GM23338 (cell line): ENCODE results near the gene CLCN1.
A peak's percentile ranks its signal among the peaks of the same experiment; 100 is the strongest.

Experiments used
- CREB1 ChIP-seq: fragments of 250-450 bp; sonication (Bioruptor Pico); IDR thresholded peaks from 2 replicates; pipeline ENCODE4 v1.5.0; 2020; ENCODE audit warnings: low read depth, mild to moderate bottlenecking, moderate library complexity
- CTCF ChIP-seq, 2 experiments: fragments of 200-600 bp in 1 of 2; sonication (generic) in 1 of 2; conservative IDR thresholded peaks; 2 replicates each; pipeline versions ENCODE4 v1.5.1 to v1.6.1; 2016 to 2017; ENCODE audit warnings: antibody characterized with exemption in 2 of 2, low read depth in 2 of 2, mild to moderate bottlenecking in 2 of 2, moderate library complexity in 1 of 2
- ETS1 ChIP-seq: IDR thresholded peaks from 2 replicates; pipeline ENCODE4 v1.6.1; 2016; ENCODE audit warnings: antibody characterized with exemption
- EZH2 ChIP-seq: fragments of 200-600 bp; sonication (generic); IDR thresholded peaks from one replicate; pipeline ENCODE4 v1.8.0; 2017; ENCODE audit warnings: antibody characterized with exemption, mild to moderate bottlenecking, low read depth; ENCODE audit not compliant: unreplicated experiment
- EZH2phosphoT487 ChIP-seq: fragments of 200-600 bp; sonication (generic); IDR thresholded peaks from one replicate; pipeline ENCODE4 v1.8.1; 2018; ENCODE audit warnings: antibody characterized with exemption; ENCODE audit not compliant: unreplicated experiment
- JUNB ChIP-seq: IDR thresholded peaks from one replicate; pipeline ENCODE4 v1.6.1; 2016; ENCODE audit warnings: antibody characterized with exemption; ENCODE audit not compliant: unreplicated experiment
- NANOG ChIP-seq: IDR thresholded peaks from 2 replicates; pipeline ENCODE4 v1.6.1; 2016; ENCODE audit warnings: antibody characterized with exemption, borderline replicate concordance
- POLR2AphosphoS5 ChIP-seq: IDR thresholded peaks from 2 replicates; pipeline ENCODE4 v1.6.1; 2016; ENCODE audit warnings: antibody characterized with exemption, low read depth
- REST ChIP-seq: IDR thresholded peaks from one replicate; pipeline ENCODE4 v1.6.1; 2018; ENCODE audit warnings: antibody characterized with exemption; ENCODE audit not compliant: unreplicated experiment
- STAT1 ChIP-seq: IDR thresholded peaks from one replicate; pipeline ENCODE4 v1.6.1; 2016; ENCODE audit warnings: antibody characterized with exemption; ENCODE audit not compliant: unreplicated experiment
- ZNF114 ChIP-seq: fragments of 250-450 bp; sonication (Bioruptor Pico); IDR thresholded peaks from 2 replicates; pipeline ENCODE4 v1.5.0; 2020; ENCODE audit warnings: mild to moderate bottlenecking, moderate library complexity
- ZNF331 ChIP-seq: fragments of 250-450 bp; sonication (Bioruptor Pico); IDR thresholded peaks from 2 replicates; pipeline ENCODE4 v1.5.0; 2020; ENCODE audit warnings: low read depth, mild to moderate bottlenecking, moderate library complexity
- ZNF462 ChIP-seq: fragments of 250-450 bp; sonication (Bioruptor Pico); IDR thresholded peaks from 2 replicates; pipeline ENCODE4 v1.5.0; 2020; ENCODE audit warnings: mild to moderate bottlenecking, moderate library complexity

GRCh38 chr7:143380646-143381426 is 64.9 kb downstream of the CLCN1 start, which contains the start of gene ZYX:
- no peak for TF ChIP-seq CTCF (conservative IDR thresholded peaks at IDR 0.05; ENCODE audit: low read depth in 2 of 2)
- no peak for TF ChIP-seq STAT1
- TF ChIP-seq POLR2AphosphoS5 = peak; percentile 88
- no peak for TF ChIP-seq JUNB
- no peak for TF ChIP-seq EZH2
- TF ChIP-seq CREB1 = peak; percentile 66
- no peak for TF ChIP-seq ZNF331 (CRISPR knock-in tag)
- TF ChIP-seq REST = no peak
- TF ChIP-seq ZNF114 = no peak
- TF ChIP-seq EZH2phosphoT487 = no peak
- TF ChIP-seq NANOG = no peak
- no peak for TF ChIP-seq ZNF462 (CRISPR knock-in tag)
- TF ChIP-seq ETS1 = peak; percentile 26; the same call in 1 of the 2 replicates
